SJCRH30 (cell line): ENCODE data around the gene SIGLEC7. TPM values are rescaled to one million over a fixed set of nuclear protein-coding genes. Genes with fewer than 3 reads are reported as not detected.

Experiments
- total RNA-seq: library from RNA; depleted of rRNA; stranded (reverse); fragments of >200 nt; shearing (Covaris generic); gene quantifications from 2 replicates; pipeline ENCODE4 v1.2.3, GENCODE V29; 2014; rRNA removed

SIGLEC7 gene
- total RNA-seq, 1 experiment from 2014 or later, result not detected

Other genes with a start within 250 kb of the SIGLEC7 start
- 0.32 and 0.48 TPM in 2 replicates for gene KLK4, start 230.9 kb upstream of the SIGLEC7 start, total RNA-seq
- gene KLK5, start 189.3 kb upstream of the SIGLEC7 start, total RNA-seq, result not detected in 2 replicates
- not detected in 2 replicates for gene KLK6, start 172.7 kb upstream of the SIGLEC7 start, total RNA-seq
- gene KLK7, start 158.4 kb upstream of the SIGLEC7 start, total RNA-seq, result not detected in 2 replicates
- gene KLK8, start 140.7 kb upstream of the SIGLEC7 start, total RNA-seq, result not detected in 2 replicates
- not detected in 2 replicates for gene KLK10, start 122.6 kb upstream of the SIGLEC7 start, total RNA-seq
- not detected in 2 replicates for gene KLK11, start 115.7 kb upstream of the SIGLEC7 start, total RNA-seq
- gene KLK12, start 107.3 kb upstream of the SIGLEC7 start, total RNA-seq, result not detected in 2 replicates
- gene KLK13, start 77.2 kb upstream of the SIGLEC7 start, total RNA-seq, result not detected in 2 replicates
- gene KLK14, start 59.4 kb upstream of the SIGLEC7 start, total RNA-seq, result not detected in 2 replicates
- 6.7 and 7.2 TPM in 2 replicates for gene CTU1, start 33.9 kb upstream of the SIGLEC7 start, total RNA-seq
- not detected in 2 replicates for gene SIGLEC9, start 17.4 kb upstream of the SIGLEC7 start, total RNA-seq
- 0.35 and 0.89 TPM in 2 replicates for gene CD33, start 82.8 kb downstream of the SIGLEC7 start, total RNA-seq
- not detected in 2 replicates for gene SIGLECL1, start 108.8 kb downstream of the SIGLEC7 start, total RNA-seq
- gene IGLON5, start 169.3 kb downstream of the SIGLEC7 start, total RNA-seq, result not detected in 2 replicates
- gene VSIG10L, start 199.8 kb downstream of the SIGLEC7 start, total RNA-seq, result 0.10 and 0.28 TPM in 2 replicates
- 14.3 and 18.6 TPM in 2 replicates for gene ETFB, start 224.1 kb downstream of the SIGLEC7 start, total RNA-seq
- gene CLDND2, start 226.7 kb downstream of the SIGLEC7 start, total RNA-seq, result not detected in 2 replicates
- gene NKG7, start 230.4 kb downstream of the SIGLEC7 start, total RNA-seq, result not detected in 2 replicates
- not detected in 2 replicates for gene LIM2, start 245.7 kb downstream of the SIGLEC7 start, total RNA-seq
- not detected in 2 replicates for gene C19orf84, start 248.3 kb downstream of the SIGLEC7 start, total RNA-seq